ENCODE data around the gene ANXA6. TPM values are rescaled to one million over a fixed set of nuclear protein-coding genes. Genes with fewer than 3 reads are reported as not detected.

ANXA6 gene
- total RNA-seq, 2 donors from 2014 or later = 204 to 235 TPM

GRCh38 chr5:151083081-151083676 lies 74.4 kb downstream of the ANXA6 start:
- Histone ChIP-seq H3K9me3 (ENCODE audit: control insufficient read depth, low read length) (no peaks in the 10 kb centered on the region), H3K27ac (ENCODE audit: low read depth, low read length) (no peak overlapping the region), H3K4me1 (ENCODE audit: control insufficient read depth, insufficient read depth, low read length) (peaks cover 8% of the 10 kb centered on the region), H3K4me3 (ENCODE audit: low read length) (no peak overlapping the region), H3K27me3 (ENCODE audit: control insufficient read depth, insufficient read depth, low read length, poor library complexity, severe bottlenecking) (no peaks in the 10 kb centered on the region), H3K36me3 (ENCODE audit: control insufficient read depth, insufficient read depth, low read length) (peaks cover 6% of the 10 kb centered on the region), H3K9ac (ENCODE audit: extremely low read depth, low read length, poor library complexity, severe bottlenecking) (no peak overlapping the region)
- no peaks in the 10 kb centered on the region for H3K27me3 Mint-ChIP-seq (ENCODE audit: insufficient read depth)
- no peak for DNase-seq
- no peak overlapping the region for H3K4me3 Mint-ChIP-seq
- no peaks in the 10 kb centered on the region for H3K36me3 Mint-ChIP-seq (ENCODE audit: low read depth)
- 71 to 79% methylated on average over 1 to 3 of the region's 3 CpGs for WGBS, 2 experiments (ENCODE audit: insufficient coverage in 1 of 2, insufficient read length in 1 of 2)
- H3K4me1 Mint-ChIP-seq = peaks cover 15% of the 10 kb centered on the region
- H3K27ac Mint-ChIP-seq = no peak overlapping the region
- H3K9me3 Mint-ChIP-seq = no peaks in the 10 kb centered on the region
- no peak for TF ChIP-seq CTCF (conservative IDR thresholded peaks at IDR 0.05)

GRCh38 chr5:151082282-151082902 lies 75.2 kb downstream of the ANXA6 start:
- DNase-seq = peak; percentile 79
- Histone ChIP-seq H3K9ac (ENCODE audit: extremely low read depth, low read length, poor library complexity, severe bottlenecking) (peak overlapping the region; percentile 80), H3K27ac (ENCODE audit: low read depth, low read length) (peak overlapping the region; percentile 90), H3K4me1 (ENCODE audit: control insufficient read depth, insufficient read depth, low read length) (peaks cover 8% of the 10 kb centered on the region), H3K27me3 (ENCODE audit: control insufficient read depth, insufficient read depth, low read length, poor library complexity, severe bottlenecking) (no peaks in the 10 kb centered on the region), H3K9me3 (ENCODE audit: control insufficient read depth, low read length) (no peaks in the 10 kb centered on the region), H3K36me3 (ENCODE audit: control insufficient read depth, insufficient read depth, low read length) (peaks cover 6% of the 10 kb centered on the region), H3K4me3 (ENCODE audit: low read length) (peak overlapping the region; percentile 91)
- no peaks in the 10 kb centered on the region for H3K36me3 Mint-ChIP-seq (ENCODE audit: low read depth)
- TF ChIP-seq CTCF (conservative IDR thresholded peaks at IDR 0.05) = peak; percentile 74
- H3K9me3 Mint-ChIP-seq = no peaks in the 10 kb centered on the region
- H3K4me1 Mint-ChIP-seq = peaks cover 15% of the 10 kb centered on the region
- WGBS, 2 experiments (ENCODE audit: insufficient coverage in 1 of 2, insufficient read length in 1 of 2) = 71 to 83% methylated on average over 4 to 6 of the region's 6 CpGs
- H3K27me3 Mint-ChIP-seq (ENCODE audit: insufficient read depth) = no peaks in the 10 kb centered on the region
- no peak overlapping the region for H3K4me3 Mint-ChIP-seq
- no peak overlapping the region for H3K27ac Mint-ChIP-seq

- Mint-ChIP-seq H3K36me3 (ENCODE audit: low read depth) (no peaks in the 10 kb centered on the region), H3K4me1 (peaks cover 15% of the 10 kb centered on the region), H3K27ac (peak overlapping the region; percentile 96), H3K27me3 (ENCODE audit: insufficient read depth) (no peaks in the 10 kb centered on the region), H3K4me3 (peak overlapping the region; percentile 80), H3K9me3 (no peaks in the 10 kb centered on the region)
- no peak for TF ChIP-seq CTCF (conservative IDR thresholded peaks at IDR 0.05)
- Histone ChIP-seq H3K9ac (ENCODE audit: extremely low read depth, low read length, poor library complexity, severe bottlenecking) (peak overlapping the region; percentile 80), H3K4me3 (ENCODE audit: low read length) (peak overlapping the region; percentile 91), H3K36me3 (ENCODE audit: control insufficient read depth, insufficient read depth, low read length) (peaks cover 6% of the 10 kb centered on the region), H3K27ac (ENCODE audit: low read depth, low read length) (peak overlapping the region; percentile 90), H3K27me3 (ENCODE audit: control insufficient read depth, insufficient read depth, low read length, poor library complexity, severe bottlenecking) (no peaks in the 10 kb centered on the region), H3K9me3 (ENCODE audit: control insufficient read depth, low read length) (no peaks in the 10 kb centered on the region), H3K4me1 (ENCODE audit: control insufficient read depth, insufficient read depth, low read length) (peaks cover 8% of the 10 kb centered on the region)
- 29 to 35% methylated on average over 7 to 14 of the region's 15 CpGs for WGBS, 2 experiments (ENCODE audit: insufficient coverage in 1 of 2, insufficient read length in 1 of 2)
- no peak for DNase-seq
Measured at GRCh38 chr5:151081431-151082281, 75.9 kb downstream of the ANXA6 start.

Measured in endodermal cell (in vitro differentiated cells).